Neural progenitor cell (in vitro differentiated cells): ENCODE data around the gene ANXA6. TPM values are rescaled to one million over a fixed set of nuclear protein-coding genes. Genes with fewer than 3 reads are reported as not detected.

Experiments
- DNase-seq: peaks from one replicate; pipeline ENCODE4 v3.0.0-alpha.2; 2016; ENCODE audit warnings: low spot score
- H2AFZ ChIP-seq: fragments of 200-600 bp; sonication (generic); replicated peaks from 2 replicates; pipeline ENCODE4 v1.6.1; 2016; ENCODE audit warnings: antibody characterized with exemption
- H3F3A ChIP-seq: fragments of 200-600 bp; sonication (generic); 2 replicates; pipeline ENCODE4 v1.6.1; 2016; ENCODE audit warnings: antibody characterized with exemption, low read depth
- H3K27ac ChIP-seq: fragments of 200-600 bp; sonication (generic); 2 replicates; pipeline ENCODE4 v1.5.1; 2016; ENCODE audit warnings: mild to moderate bottlenecking
- H3K27me3 ChIP-seq: fragments of 200-600 bp; sonication (generic); 2 replicates; pipeline ENCODE4 v1.6.1; 2016; ENCODE audit warnings: mild to moderate bottlenecking, moderate library complexity
- H3K36me3 ChIP-seq: fragments of 200-600 bp; sonication (generic); 2 replicates; pipeline ENCODE4 v1.5.1; 2016
- H3K4me1 ChIP-seq: fragments of 200-600 bp; sonication (generic); 2 replicates; pipeline ENCODE4 v1.6.1; 2016; ENCODE audit warnings: mixed run types
- H3K4me2 ChIP-seq: fragments of 200-600 bp; sonication (generic); 2 replicates; pipeline ENCODE4 v1.6.1; 2016
- H3K4me3 ChIP-seq: fragments of 200-600 bp; sonication (generic); 2 replicates; pipeline ENCODE4 v1.5.1; 2016
- H3K79me2 ChIP-seq: fragments of 200-600 bp; sonication (generic); 2 replicates; pipeline ENCODE4 v1.6.1; 2016; ENCODE audit warnings: low read depth
- H3K9ac ChIP-seq: fragments of 200-600 bp; sonication (generic); 2 replicates; pipeline ENCODE4 v1.6.1; 2016
- H3K9me3 ChIP-seq: fragments of 200-600 bp; sonication (generic); 2 replicates; pipeline ENCODE4 v1.5.1; 2016; ENCODE audit warnings: low read depth
- H4K20me1 ChIP-seq: fragments of 200-600 bp; sonication (generic); 2 replicates; pipeline ENCODE4 v1.6.1; 2016; ENCODE audit warnings: low read depth
- H3K27ac Mint-ChIP-seq: 3 replicates; pipeline ENCODE4 v1.8.0; 2021; ENCODE audit warnings: mixed read lengths
- H3K27me3 Mint-ChIP-seq: 2 replicates; pipeline ENCODE4 v1.8.0; 2022; ENCODE audit warnings: low read depth, mild to moderate bottlenecking, inconsistent platforms, moderate library complexity, mixed read lengths; ENCODE audit not compliant: insufficient read depth
- H3K36me3 Mint-ChIP-seq: 3 replicates; pipeline ENCODE4 v1.8.0; 2021; ENCODE audit warnings: mixed read lengths
- H3K4me1 Mint-ChIP-seq: 3 replicates; pipeline ENCODE4 v1.8.0; 2021; ENCODE audit warnings: mixed read lengths
- H3K4me3 Mint-ChIP-seq: 3 replicates; pipeline ENCODE4 v1.8.0; 2021; ENCODE audit warnings: mild to moderate bottlenecking, moderate library complexity, mixed read lengths
- H3K9me3 Mint-ChIP-seq: 3 replicates; pipeline ENCODE4 v1.8.0; 2020; ENCODE audit warnings: mixed read lengths
- EZH2 ChIP-seq: fragments of 200-600 bp; sonication (generic); IDR thresholded peaks from 2 replicates; pipeline ENCODE4 v1.6.1; 2017; ENCODE audit warnings: antibody characterized with exemption, mild to moderate bottlenecking, moderate library complexity
- EZH2phosphoT487 ChIP-seq: fragments of 200-600 bp; sonication (generic); IDR thresholded peaks from 2 replicates; pipeline ENCODE4 v1.6.1; 2017; ENCODE audit warnings: antibody characterized with exemption
- total RNA-seq: library from RNA; depleted of rRNA; stranded (reverse); fragments of >200 nt; gene quantifications from 2 replicates; pipeline ENCODE4 v1.2.3, GENCODE V29; 2015; ENCODE audit warnings: low replicate concordance
- TF ChIP-seq, protein P1 (sequence below): fragments of 200-600 bp; sonication (generic); IDR thresholded peaks from 2 replicates; pipeline ENCODE4 v1.5.1; 2017; ENCODE audit warnings: antibody characterized with exemption, mild to moderate bottlenecking

ANXA6 gene
- total RNA-seq, 1 donor from 2014 or later: 97.6 TPM

DNA sequence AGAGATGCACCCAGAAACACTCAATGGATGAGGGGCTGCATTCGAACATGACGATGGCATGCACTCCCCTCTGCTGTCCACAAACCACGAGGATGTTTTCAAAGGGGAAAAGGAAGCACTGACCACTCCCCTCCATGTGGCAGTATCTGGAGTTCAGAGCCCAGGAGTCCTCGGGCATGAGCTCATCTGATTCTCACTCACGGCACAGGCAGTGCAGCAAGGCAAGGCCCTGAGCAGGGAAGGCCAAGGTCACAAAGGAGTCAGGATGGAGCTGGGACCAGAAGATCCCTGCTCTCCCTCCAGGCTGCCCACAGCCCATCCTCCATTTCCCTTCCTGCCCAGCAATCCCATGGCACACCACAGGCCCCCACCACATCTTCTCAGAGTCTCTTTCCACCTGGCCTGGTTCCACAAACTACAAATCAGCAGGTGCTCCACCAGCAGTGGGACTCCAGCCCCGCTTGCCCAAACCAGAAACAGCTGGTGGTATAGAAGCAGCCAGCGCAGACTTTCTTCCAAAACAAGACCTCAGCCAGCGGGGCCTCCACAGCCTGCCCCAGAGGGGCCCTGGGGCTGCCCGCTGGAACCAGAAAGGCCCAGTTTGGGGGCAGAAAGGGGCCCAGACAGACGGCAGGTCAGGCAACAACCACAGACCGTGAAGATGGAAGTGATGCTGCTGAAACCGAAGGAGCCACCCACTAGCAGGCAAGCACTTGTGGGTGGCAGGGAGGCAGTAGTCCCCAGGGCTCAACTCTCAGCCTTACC, 89.0 kb downstream of the ANXA6 start:
- no peaks in the 10 kb centered on the region for H3K27me3 Mint-ChIP-seq
- H3K4me3 Mint-ChIP-seq: no peak overlapping the region
- H2AFZ ChIP-seq: no peak overlapping the region
- peaks cover 2% of the 10 kb centered on the region for H3K9me3 Mint-ChIP-seq
- H3K27me3 ChIP-seq: no peaks in the 10 kb centered on the region
- no peaks in the 10 kb centered on the region for H3K4me1 ChIP-seq
- TF ChIP-seq EZH2 (no peak), EZH2phosphoT487 (no peak)
- TF ChIP-seq, protein P1, sequence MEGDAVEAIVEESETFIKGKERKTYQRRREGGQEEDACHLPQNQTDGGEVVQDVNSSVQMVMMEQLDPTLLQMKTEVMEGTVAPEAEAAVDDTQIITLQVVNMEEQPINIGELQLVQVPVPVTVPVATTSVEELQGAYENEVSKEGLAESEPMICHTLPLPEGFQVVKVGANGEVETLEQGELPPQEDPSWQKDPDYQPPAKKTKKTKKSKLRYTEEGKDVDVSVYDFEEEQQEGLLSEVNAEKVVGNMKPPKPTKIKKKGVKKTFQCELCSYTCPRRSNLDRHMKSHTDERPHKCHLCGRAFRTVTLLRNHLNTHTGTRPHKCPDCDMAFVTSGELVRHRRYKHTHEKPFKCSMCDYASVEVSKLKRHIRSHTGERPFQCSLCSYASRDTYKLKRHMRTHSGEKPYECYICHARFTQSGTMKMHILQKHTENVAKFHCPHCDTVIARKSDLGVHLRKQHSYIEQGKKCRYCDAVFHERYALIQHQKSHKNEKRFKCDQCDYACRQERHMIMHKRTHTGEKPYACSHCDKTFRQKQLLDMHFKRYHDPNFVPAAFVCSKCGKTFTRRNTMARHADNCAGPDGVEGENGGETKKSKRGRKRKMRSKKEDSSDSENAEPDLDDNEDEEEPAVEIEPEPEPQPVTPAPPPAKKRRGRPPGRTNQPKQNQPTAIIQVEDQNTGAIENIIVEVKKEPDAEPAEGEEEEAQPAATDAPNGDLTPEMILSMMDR: no peak
- H3K9me3 ChIP-seq: no peaks in the 10 kb centered on the region
- H3K36me3 Mint-ChIP-seq: peaks cover 2% of the 10 kb centered on the region
- peaks cover 53% of the 10 kb centered on the region for H4K20me1 ChIP-seq
- no peaks in the 10 kb centered on the region for H3K36me3 ChIP-seq
- peaks cover 11% of the 10 kb centered on the region for H3K79me2 ChIP-seq
- H3K4me1 Mint-ChIP-seq: peaks cover 10% of the 10 kb centered on the region
- no peak overlapping the region for H3K27ac Mint-ChIP-seq
- no peak overlapping the region for H3K4me3 ChIP-seq
- no peaks in the 10 kb centered on the region for H3F3A ChIP-seq
- H3K9ac ChIP-seq: no peak overlapping the region
- H3K27ac ChIP-seq: no peak overlapping the region
- DNase-seq: no peak
- no peak overlapping the region for H3K4me2 ChIP-seq

GRCh38 chr5:151067632-151068432, 89.7 kb downstream of the ANXA6 start:
- Histone ChIP-seq H3K9ac (no peak overlapping the region), H3K36me3 (no peaks in the 10 kb centered on the region), H4K20me1 (peaks cover 52% of the 10 kb centered on the region), H2AFZ (no peak overlapping the region), H3K27me3 (no peaks in the 10 kb centered on the region), H3K79me2 (peaks cover 6% of the 10 kb centered on the region), H3K4me3 (no peak overlapping the region), H3K9me3 (no peaks in the 10 kb centered on the region), H3K27ac (no peak overlapping the region), H3K4me1 (no peaks in the 10 kb centered on the region), H3K4me2 (no peak overlapping the region), H3F3A (no peaks in the 10 kb centered on the region)
- DNase-seq: no peak
- peaks cover 10% of the 10 kb centered on the region for H3K4me1 Mint-ChIP-seq
- H3K27me3 Mint-ChIP-seq: no peaks in the 10 kb centered on the region
- H3K4me3 Mint-ChIP-seq: no peak overlapping the region
- TF ChIP-seq, protein P1: no peak
- TF ChIP-seq EZH2phosphoT487: no peak
- no peak for TF ChIP-seq EZH2
- peak overlapping the region; percentile 69 for H3K27ac Mint-ChIP-seq
- H3K36me3 Mint-ChIP-seq: peaks cover 4% of the 10 kb centered on the region
- peaks cover 2% of the 10 kb centered on the region for H3K9me3 Mint-ChIP-seq

DNA sequence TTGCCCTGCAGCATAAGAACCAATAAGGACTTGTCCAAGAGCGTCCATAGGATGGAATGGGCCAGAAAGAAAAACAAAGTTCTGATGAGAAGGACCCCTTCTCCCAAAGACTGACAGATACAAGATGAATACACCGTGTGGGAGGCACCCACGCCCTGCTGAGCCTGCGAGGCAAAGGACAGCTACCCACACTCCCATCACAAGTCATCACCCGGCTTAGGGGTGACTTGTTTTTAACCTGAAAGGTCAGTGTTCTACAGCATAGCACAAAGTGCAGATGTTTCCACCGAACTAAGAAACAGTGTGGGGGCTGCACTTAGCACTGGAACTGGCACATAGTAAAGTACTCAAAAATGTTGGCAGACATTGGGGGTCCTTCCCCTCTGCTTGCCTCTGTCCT, 90.7 kb downstream of the ANXA6 start:
- Histone ChIP-seq H4K20me1 (peaks cover 48% of the 10 kb centered on the region), H3K27ac (no peak overlapping the region), H3K4me3 (no peak overlapping the region), H3K4me1 (no peaks in the 10 kb centered on the region), H3K9ac (no peak overlapping the region), H3K9me3 (no peaks in the 10 kb centered on the region), H2AFZ (no peak overlapping the region), H3F3A (no peaks in the 10 kb centered on the region), H3K27me3 (no peaks in the 10 kb centered on the region), H3K79me2 (peaks cover 6% of the 10 kb centered on the region), H3K4me2 (no peak overlapping the region), H3K36me3 (no peaks in the 10 kb centered on the region)
- Mint-ChIP-seq H3K4me1 (peaks cover 10% of the 10 kb centered on the region), H3K36me3 (peaks cover 4% of the 10 kb centered on the region), H3K9me3 (peaks cover 2% of the 10 kb centered on the region), H3K4me3 (no peak overlapping the region), H3K27me3 (no peaks in the 10 kb centered on the region), H3K27ac (no peak overlapping the region)
- TF ChIP-seq, protein P1: no peak
- TF ChIP-seq EZH2phosphoT487: no peak
- no peak for TF ChIP-seq EZH2
- DNase-seq: no peak
